GM19043 (cell line): Measurements from ENCODE around the gene GALNT5.
"Not testable (repeated sequence)": the region's sequence is repeated elsewhere in the genome, so short reads cannot be mapped to it uniquely, and the experiment has no call there.

Experiments
- ATAC-seq: cut with Tn5 transposase; IDR thresholded peaks from one replicate; pipeline ENCODE4 v1.9.1; 2021; ENCODE audit warnings: low read depth; ENCODE audit not compliant: unreplicated experiment

GALNT5 gene

DNA sequence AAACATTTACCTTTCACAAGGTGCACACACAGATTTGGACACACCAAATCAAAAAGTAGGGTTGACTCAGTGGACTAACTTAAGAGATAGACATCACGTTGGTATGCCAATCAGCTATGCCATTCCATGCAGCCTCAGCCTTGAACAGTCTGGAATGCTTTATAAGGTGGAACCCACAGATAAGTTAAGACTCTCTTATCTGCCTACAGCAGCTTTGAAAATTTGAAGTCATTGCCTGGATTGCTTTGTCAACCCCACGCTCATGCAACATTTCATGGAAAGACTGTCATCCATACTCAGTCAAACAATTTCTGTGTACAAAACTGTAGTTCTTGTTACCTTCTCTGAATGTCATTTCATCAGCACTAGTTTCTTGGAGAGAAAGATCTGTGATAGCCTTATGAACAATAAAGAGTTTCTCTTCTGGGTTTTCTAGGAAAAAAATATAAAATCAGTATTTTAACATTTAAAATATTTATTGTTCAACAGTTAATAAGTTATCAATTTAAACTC is 66.9 kb downstream of the GALNT5 start:
- no peak for ATAC-seq

DNA sequence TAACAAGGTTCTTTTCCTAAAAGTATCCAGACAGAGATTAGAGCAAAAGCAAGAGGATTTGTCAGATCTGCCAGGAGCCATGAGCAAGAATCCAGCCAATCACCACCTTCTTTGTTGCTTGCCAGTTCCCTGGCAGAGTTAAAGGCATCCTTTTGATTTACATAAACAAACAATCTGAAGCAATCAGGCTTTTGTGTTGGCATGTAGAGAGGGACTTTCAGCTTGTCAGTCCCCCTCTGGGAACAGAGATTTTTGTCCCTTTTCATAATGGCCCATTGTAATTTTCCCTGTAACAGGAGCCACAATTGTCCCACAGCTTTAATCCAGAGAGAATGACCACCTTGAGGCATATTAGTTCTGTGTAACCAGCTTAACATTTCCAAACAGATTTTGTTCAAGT is 68.3 kb downstream of the GALNT5 start, which contains the start of gene ERMN:
Gene ERMN (minus strand): TSS at position 39 of the 400 bp plus-strand sequence. CDS start 182 bp downstream, outside the sequence.
- no peak for ATAC-seq

DNA sequence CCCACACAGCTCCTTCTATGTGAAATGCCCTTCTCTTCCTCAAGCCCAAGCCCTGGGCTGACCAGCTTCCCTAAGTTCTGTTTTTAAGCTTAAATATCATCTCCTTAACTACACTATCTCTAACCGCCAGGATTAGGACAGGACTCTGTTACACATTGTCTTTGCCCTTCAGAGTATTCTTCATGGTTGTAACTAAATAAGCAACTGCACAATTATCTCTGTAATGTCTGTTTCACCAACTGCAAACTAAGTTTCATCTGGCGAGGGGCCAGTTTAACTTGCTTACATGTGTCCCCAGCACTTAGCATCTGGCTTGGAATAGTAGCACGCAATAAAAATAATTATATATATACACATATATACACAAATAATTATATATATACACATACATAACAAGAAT is 69.2 kb downstream of the GALNT5 start:
- no peak for ATAC-seq

DNA sequence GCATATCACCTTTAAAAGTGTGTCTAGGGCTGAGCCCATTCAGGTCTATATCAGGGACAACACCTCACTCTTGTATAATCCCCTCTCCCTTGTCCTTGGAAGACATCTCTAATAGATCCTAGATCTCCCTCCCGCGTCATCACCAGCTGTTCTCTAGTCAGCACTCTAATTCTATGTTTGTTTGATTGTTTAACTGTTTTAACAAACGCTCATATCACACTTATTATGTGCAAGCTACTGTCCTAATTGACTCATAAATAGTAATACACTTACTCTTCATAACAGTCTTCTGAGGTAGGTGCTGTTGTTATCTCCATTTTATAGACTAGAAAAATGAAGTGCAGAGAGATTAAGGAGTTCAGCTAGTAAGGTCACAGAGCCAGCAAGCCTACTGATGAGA is 69.7 kb downstream of the GALNT5 start:
- ATAC-seq: peak; percentile 6

DNA sequence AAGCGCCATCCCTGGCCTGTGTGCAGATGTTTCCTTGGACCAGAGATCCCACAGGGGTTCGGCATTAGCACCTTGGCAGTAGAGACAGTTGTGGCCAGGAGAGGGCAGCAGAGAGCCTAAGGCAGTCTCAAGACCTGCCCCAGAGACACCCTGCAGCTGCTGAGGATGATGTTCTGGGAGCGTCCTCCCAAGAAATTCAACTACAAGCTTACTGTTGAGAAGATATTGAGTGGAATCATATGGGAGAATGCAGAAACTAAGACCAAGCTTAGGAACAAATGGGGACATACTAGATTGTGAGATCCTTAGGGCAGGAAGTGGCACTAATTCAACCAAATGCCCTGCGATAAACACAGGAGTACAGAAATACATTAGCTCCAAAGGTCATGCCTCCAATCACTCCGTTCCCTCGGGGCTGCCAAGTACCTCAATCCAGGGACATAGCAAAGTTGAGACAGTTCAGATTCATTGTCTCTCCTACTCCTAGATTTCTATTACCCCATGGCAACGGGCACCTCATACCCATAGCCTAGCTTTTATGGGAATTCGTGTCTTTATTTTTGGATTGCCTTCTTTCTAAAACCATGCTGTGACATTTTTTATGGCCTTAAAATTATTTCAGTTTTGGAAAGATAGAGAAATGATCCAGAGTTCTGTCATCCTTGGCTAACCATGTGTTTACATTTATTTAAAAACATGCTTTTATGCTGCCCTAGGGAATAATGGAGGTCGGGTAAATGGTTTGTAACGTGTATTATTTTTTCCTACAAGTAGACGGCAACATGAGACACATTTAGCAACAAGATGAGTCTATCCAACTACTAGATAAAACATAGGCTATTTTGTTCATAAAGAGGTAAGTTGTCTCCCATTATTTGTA is 70.4 kb downstream of the GALNT5 start:
- ATAC-seq: peak; percentile 97

DNA sequence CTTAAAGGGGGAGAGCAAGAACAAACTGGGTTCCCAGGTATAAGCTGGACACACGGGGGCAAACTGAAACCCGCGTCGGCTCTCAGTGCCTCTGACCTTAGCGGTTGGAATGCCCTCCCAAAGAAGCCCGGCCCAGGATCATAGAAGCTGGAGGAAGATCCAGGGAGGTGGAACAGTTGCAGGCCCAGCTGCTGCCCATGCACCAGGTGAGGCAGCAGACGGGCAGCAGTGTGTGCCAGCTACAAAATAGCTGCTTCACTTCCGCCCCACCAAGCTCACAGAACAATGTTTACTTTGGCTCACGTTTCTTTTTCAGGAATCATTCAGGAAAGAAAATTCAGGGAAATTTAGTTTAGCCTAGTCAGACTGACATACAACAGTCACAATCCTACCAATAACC is 72.0 kb downstream of the GALNT5 start:
- ATAC-seq: no peak

DNA sequence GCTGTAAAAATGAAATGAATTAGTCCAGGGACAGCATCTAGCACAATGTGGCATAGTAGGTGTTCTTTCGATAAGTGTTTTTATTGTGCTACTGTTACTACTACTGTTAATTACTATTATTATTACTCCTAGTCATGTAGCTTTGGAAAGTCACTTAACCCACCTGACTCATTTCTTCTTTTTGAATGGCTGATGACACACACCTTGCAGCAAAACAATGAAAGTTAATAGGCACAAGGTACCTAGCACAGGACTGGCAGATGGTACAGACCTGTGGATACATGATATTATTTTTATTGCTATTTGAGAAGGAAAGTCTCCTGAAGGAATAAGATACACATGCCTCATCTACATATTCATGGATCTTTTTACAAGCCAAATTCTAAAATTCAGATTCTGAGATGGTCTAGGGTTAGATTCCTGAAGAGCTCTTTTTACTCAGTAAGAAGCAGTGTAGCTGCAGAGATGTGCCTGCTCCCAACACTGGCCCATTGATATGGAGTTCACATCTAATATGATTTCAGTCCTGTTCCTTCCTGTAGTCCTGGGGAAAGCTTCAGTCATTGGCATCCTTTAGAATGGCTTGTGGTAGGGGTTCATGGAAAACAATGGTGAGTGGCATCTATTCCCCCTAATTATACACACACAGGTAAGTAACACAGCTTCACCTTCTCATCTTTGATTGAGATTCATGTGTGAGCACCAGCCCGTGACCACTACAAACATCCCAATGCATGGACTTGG is 76.0 kb downstream of the GALNT5 start:
- no peak for ATAC-seq

DNA sequence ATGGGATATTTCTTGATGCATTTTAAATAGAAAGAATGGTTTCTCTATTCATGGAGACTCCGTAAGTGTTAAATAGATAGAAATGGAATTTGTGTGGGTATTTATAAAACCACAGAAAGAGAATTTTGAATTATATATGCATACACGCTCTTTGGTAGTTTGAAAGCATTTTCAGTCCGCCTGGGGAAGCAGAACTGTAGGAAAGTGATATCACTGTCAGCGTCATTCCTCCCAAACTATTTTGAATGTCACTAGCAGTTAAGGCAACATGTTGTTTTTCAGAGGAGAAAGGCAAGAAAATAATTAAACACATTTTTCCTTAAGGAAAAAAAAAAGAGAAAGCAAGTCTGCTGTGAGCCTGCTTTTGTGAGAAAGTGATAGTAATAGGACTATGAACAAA is 76.8 kb downstream of the GALNT5 start:
- no peak for ATAC-seq

DNA sequence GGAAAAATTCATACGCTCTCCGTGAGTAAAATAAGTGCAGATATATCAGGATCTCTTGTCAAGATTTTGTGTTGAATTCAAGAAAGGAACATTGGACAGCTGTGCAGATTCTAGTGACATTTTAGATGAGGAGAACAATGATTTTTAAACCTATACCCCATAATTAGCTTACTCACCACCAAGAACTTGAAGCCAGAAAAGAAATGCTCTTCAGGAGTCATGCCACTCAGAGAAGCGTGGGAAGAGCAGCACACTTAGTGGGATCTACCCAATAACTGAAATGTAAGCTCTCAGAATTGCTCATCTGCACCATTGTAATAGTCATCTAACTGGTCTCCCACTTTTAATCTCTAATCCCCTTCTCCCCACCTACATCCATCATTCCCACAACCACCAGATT is 77.3 kb downstream of the GALNT5 start:
- ATAC-seq: no peak

DNA sequence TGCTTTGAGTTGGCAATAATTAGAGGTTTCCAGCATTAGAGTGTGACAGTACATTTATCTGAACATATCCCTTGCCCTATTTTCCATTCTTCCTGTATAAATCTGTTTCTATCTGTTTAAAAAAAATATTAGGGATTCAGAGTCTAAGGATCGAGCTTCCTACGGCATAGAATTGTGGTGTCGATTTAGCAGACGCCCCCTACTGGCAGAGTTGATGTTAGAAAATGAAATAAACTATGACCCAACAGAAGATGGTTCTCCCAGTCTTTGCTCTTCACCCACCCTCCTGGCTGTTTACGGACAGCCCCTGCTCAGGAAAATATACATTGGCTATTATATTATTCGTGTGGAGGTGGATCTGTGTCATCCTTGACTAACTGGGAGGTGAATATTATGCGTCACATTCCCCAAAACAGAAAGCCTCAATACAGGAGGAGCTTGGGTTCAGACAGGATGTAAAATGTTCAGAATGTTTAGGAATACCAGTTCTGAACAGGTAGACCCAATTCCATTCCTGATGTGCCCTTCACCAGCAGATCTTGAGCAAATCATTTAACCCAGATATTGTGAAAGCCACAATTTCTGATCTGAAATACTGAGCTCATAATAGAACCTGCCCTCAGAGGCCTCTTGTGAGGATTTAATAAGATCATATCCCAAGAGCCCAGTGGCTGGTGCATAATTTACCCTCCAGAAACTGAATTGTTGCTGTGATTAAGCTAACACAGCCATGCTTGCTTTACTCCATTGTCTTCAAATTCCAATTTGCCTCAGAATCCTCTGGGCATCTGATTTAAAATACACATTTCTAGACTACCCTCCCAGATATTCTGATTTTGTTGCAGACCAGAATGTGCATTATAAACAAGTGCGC is 78.9 kb downstream of the GALNT5 start:
- no peak for ATAC-seq

DNA sequence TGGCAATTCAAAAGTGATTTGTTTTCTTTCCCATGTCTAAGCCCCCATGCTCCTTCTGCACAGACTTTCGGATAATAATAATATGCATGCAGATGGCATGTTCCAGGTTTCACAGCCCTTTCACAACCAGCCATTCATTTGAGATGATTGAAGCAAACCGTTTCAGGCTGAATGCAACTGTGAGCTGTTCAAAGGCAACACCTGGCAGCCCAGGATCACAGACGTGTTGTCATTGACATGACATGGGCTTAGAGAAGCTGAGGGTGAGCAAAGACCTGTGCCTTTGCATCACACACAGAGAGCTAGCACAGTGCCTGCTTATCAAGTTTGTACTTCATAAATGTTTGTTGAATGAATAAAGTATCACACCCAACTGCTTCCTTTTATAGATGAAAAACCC is 80.5 kb downstream of the GALNT5 start:
- ATAC-seq: no peak

DNA sequence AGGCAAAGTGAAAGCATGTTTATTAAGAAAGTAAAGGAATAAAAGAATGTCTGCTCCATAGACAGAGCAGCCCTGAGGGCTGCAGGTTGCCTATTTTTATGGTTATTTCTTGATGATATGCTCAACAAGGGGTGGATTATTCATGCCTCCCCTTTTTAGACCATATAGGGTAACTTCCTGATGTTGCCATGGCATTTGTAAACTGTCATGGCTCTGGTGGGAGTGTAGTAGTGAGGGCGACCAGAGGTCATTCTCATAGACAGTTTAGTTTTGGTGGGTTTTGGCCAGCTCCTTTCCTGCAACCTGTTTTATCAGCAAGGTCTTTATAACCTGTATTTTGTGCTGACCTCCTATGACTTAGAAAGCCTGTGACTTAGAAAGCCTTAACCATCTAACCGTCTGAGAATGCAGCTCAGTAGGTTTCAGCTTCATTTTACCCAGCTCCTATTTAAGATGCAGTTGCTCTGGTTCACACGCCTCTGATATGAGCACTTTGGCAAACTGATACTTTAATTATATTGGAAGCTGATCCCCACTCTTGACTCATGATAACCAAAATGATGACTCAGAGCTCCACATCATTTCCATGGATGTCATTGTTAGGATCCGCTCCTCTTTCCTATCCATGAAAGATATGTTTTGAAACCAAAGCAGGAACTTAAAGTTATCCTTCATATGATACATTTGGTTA is 82.6 kb downstream of the GALNT5 start:
- no peak for ATAC-seq

DNA sequence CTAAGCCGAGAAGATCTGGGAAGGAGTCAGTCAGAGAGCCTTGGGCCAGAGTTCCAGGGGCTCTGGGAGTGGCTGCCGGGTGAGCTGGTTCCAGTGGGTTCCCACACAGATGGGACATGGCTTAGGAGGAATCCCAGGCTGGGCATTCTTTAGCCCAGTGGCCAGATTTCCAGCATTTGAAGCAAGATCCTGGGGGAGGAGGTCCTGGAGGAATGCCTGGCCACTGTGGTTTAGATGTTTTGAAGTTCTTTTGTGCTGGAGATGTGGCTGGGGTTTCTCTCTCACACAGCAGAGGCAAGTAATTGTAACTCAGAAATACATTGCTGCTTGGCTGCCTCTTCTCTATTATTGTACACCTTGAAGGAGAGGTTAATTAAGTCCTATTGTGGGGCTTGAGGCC is 83.9 kb downstream of the GALNT5 start:
- not testable (repeated sequence) for ATAC-seq

DNA sequence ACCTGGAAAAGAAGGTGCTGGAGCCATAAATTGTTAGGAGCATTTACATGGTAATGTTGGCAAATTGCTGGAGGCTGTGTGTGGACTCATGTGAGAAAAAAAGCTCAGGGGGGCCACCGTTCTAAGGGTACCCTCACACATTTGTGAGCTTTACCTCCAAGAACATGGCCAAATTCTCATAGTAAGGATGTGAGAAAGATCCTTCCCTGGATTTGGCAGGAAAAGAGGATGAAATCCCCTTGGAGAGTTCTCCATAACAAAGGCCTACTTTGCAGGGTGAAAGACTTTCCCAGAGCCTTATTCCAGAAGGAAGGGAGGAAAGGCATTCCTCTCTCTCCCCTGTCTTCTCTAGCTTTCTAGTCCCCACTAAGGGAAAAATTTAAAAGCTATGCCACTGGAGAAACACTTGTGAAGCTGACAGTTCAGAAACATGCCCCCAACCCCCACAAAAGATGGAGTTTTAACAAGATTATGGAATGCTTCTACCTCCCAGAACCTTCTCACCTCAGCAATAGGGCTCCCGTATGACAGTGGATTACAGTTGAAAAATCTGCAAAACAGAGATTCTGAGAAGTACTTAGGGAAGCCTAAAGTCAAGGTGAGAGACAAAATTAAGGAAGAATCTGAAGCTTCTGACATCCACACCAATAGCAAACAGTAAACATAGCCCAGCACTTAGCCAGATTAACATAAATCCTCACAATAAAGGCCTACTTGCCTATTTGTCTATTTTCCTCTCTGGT is 88.3 kb downstream of the GALNT5 start:
- ATAC-seq: no peak

DNA sequence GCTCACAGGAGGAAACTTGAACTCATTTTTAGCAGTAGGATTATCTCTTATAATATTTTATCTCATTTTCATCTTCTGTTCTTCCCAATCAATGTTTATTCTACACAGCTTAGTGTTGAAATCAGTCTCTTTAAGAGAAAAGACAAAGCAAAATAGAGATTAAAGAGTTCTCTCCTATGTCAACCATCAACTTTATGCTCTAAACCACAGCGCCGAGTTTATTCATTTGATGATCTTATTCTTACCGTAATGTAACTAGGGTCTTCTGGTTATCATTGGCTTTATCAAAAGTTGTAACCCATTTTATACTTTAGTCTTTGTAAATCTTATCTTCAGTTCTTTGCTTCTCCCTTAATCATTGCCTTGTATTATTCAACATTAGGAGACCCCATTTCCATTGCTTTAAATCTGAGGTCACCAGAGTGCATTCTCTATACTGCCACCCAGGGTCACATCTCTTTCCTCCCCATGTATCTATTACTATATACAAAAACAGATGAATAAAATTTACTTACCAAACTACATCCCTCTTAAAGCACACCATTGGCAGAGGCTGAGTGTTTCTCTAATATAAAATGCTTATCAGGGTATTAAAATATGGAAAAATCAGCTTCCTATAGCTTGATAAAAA is 90.9 kb downstream of the GALNT5 start:
- no peak for ATAC-seq

DNA sequence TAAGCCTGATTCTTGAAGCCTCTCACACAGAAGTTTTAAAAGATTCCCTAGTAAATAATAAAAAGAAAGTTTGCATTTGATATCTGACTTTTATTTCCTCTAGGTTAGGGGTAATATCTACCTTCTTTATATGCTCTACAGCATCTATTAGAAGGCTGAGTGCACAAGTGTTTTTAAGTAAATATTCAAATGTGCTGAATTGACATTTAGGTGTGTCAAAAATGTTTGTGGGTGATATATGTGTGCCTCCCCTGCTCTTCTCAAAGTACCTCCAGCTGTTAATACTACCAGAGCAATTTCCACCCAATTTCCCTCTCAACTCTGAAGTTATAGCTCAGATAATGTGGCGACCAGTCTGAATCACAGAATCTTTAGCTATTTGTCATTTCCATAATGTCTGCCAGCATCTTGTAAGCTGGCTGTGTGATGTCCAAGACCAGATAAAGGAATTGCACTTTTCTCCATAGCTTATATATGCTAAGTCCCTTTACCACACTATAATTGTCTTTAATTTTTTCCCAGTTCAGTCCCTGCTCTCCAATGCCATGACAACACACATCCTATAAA is 92.5 kb downstream of the GALNT5 start:
- no peak for ATAC-seq

DNA sequence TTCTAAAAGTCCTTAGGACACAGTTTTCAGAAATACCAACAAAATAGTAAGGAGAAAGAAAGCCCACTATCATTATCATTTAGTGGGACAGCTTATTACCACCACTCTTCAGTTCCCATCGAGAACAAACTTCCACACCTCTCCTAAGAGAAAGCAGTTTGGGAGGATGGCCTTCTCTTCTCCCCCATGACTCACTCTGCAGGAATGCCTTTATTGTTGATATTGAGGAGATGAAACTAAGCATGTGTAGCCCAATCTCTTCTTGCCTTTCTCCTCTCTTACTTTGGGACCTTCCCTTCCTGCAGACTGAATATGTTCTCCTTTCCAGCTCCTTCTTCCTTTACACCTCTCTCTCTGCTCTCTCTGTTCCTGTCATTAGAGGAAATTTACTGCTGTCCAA is 98.1 kb downstream of the GALNT5 start:
- ATAC-seq: no peak

DNA sequence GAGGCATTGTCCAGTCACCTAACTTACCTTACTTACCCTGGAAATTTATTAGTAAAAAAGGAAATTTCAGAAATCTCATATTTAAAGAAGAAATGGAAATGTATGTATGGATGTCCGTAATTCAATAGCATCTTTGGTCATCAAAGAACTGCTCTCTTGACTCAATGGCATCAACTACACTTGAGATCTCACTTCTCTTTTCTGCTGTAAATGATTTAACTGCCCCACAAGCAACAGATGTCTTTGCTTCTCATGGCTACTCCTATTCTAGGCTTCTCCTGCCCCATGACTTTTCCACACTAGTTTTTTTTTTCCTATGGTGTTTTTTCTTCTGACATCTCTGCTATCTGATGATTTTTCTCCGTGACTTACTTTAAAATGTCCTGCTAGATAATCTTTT is 102.1 kb downstream of the GALNT5 start:
- peak; percentile 39 for ATAC-seq

DNA sequence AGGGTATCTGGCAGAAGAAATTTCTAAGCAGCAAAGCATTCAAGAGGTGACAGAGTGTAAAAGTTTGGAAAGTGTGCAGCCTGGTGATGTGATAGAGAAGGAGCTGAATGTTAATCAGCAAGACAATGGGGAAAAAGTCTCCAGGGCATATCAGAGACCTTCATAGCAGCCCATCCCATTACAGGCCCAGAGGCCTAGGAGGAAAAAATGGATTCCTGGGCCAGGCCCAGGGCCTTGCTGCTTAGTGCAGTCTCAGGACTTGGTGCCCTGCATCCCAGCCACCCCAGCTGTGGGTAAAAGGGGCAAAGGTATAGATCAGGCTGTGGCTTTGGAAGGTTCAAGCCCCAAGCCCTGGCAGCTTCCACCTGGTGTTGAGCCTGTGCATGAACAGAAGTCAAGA is 104.0 kb downstream of the GALNT5 start:
- no peak for ATAC-seq
